ENCODE results near the gene TNC. TPM values are rescaled to one million over a fixed set of nuclear protein-coding genes. Genes with fewer than 3 reads are reported as not detected.

The TNC gene
- polyA plus RNA-seq, 1 donor, result 23.0 TPM

- DNase-seq, result no peak
Observed at GRCh38 chr9:115006660-115007059, 111.3 kb downstream of the TNC start.

GRCh38 chr9:115005322-115005721 lies 112.6 kb downstream of the TNC start:
- no peak for DNase-seq

- DNase-seq, result no peak
Observed at GRCh38 chr9:115004545-115004944, 113.4 kb downstream of the TNC start.

- DNase-seq, result no peak
Observed at GRCh38 chr9:115002371-115003120, 115.4 kb downstream of the TNC start.

- DNase-seq, result no peak
Observed at GRCh38 chr9:115000217-115000639, 117.7 kb downstream of the TNC start.

- DNase-seq, result no peak
Observed at GRCh38 chr9:114998326-114998725, 119.6 kb downstream of the TNC start.

GRCh38 chr9:114995681-114996221 lies 122.2 kb downstream of the TNC start:
- no peak for DNase-seq

- no peak for DNase-seq
Observed at GRCh38 chr9:114994768-114995167, 123.2 kb downstream of the TNC start.

- DNase-seq, result no peak
Observed at GRCh38 chr9:114991861-114992260, 126.1 kb downstream of the TNC start.

GRCh38 chr9:114990901-114991300 lies 127.1 kb downstream of the TNC start:
- no peak for DNase-seq

- no peak for DNase-seq
Observed at GRCh38 chr9:114989600-114990410, 128.2 kb downstream of the TNC start.

- DNase-seq, result no peak
Observed at GRCh38 chr9:114988962-114989599, 128.9 kb downstream of the TNC start.

GRCh38 chr9:114987116-114987515 lies 130.8 kb downstream of the TNC start:
- DNase-seq, result no peak

- DNase-seq, result no peak
Observed at GRCh38 chr9:114985959-114986501, 131.9 kb downstream of the TNC start.

GRCh38 chr9:114981063-114981462 lies 136.9 kb downstream of the TNC start:
- DNase-seq, result no peak

- no peak for DNase-seq
Observed at GRCh38 chr9:114973216-114973615, 144.7 kb downstream of the TNC start.

GRCh38 chr9:114972510-114973136 lies 145.3 kb downstream of the TNC start:
- no peak for DNase-seq

Other genes starting within 250 kb of the TNC start
- gene TNFSF8, start 187.6 kb downstream of the TNC start, polyA plus RNA-seq (ENCODE audit: insufficient read length), result 0.65 TPM

Data from hindlimb muscle (tissue), 1 donor.